AG04450 (cell line): ENCODE measurements around the gene TCFL5. TPM values are rescaled to one million over a fixed set of nuclear protein-coding genes. Genes with fewer than 3 reads are reported as not detected.

Source experiments
- CTCF ChIA-PET: fragments of 300-600, 350-600 bp; formaldehyde crosslinking; extraction: SDS; loops from one replicate; lab custom pipeline; 2022; ENCODE audit warnings: antibody characterized with exemption, inconsistent platforms; lab: Charles Lee
- POLR2A ChIA-PET: fragments of 350-600 bp; formaldehyde crosslinking; extraction: SDS; loops from one replicate; lab custom pipeline; 2021; ENCODE audit warnings: antibody characterized with exemption, inconsistent platforms; lab: Yijun Ruan, JAX
- DNase-seq: peaks from one replicate; pipeline ENCODE4 v3.0.0-alpha.2; 2011; ENCODE audit warnings: low read depth, low spot score
- H3K27ac ChIP-seq: one replicate; pipeline ENCODE4 v1.5.1; 2012; ENCODE audit warnings: low read depth, low read length, control low read depth
- H3K27me3 ChIP-seq: one replicate; pipeline ENCODE4 v1.6.0; 2012; ENCODE audit warnings: low read length; ENCODE audit not compliant: control insufficient read depth, insufficient read depth
- H3K4me3 ChIP-seq: 2 replicates; pipeline ENCODE4 v1.5.1; 2011; ENCODE audit warnings: mild to moderate bottlenecking, low read depth, low read length, control low read depth
- H3K9me3 ChIP-seq: 2 replicates; pipeline ENCODE4 v1.5.1; 2012; ENCODE audit warnings: low read length; ENCODE audit not compliant: control insufficient read depth, insufficient read depth
- polyA plus RNA-seq: library from polyadenylated mRNA; depleted of rRNA; stranded (reverse); fragments of >200 nt; gene quantifications from 2 replicates; pipeline ENCODE4 v1.2.3, GENCODE V29; 2011
- TF ChIP-seq, protein P1 (sequence below): IDR thresholded peaks from 2 replicates; pipeline ENCODE4 v1.5.1; 2011; ENCODE audit warnings: low read depth, low read length, control low read depth, inconsistent platforms

TCFL5 gene
- polyA plus RNA-seq, 1 experiment: 9.9 TPM

DNA sequence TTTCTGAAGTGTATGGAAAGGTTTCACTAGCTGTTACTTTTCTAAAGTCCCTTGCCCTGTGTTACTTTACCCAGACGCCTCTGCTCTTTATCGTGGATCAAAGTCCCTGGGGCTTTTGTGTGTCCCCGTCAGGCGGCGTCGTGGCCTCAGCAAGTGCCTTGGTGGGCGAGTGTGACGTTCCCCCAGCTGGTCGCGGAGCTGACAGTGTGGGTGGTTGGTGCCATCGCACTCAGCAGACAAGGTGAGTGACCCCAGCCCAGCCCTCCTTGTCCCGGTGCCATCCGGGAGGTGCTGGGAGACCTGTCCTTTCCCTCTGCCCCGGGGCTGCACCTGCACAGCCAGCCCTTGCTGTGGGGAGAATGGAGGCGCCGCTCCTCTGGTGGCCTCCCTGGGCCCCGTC, 27.3 kb upstream of the TCFL5 start:
- CTCF ChIA-PET: interaction anchor here (7.1 kb wide), 1 partner anchor 11 kb away, joined by 40 read pairs; no protein-coding TSS in a partner anchor
- no peak overlapping the region for H3K4me3 ChIP-seq
- H3K27me3 ChIP-seq: no peaks in the 10 kb centered on the region
- TF ChIP-seq, protein P1, sequence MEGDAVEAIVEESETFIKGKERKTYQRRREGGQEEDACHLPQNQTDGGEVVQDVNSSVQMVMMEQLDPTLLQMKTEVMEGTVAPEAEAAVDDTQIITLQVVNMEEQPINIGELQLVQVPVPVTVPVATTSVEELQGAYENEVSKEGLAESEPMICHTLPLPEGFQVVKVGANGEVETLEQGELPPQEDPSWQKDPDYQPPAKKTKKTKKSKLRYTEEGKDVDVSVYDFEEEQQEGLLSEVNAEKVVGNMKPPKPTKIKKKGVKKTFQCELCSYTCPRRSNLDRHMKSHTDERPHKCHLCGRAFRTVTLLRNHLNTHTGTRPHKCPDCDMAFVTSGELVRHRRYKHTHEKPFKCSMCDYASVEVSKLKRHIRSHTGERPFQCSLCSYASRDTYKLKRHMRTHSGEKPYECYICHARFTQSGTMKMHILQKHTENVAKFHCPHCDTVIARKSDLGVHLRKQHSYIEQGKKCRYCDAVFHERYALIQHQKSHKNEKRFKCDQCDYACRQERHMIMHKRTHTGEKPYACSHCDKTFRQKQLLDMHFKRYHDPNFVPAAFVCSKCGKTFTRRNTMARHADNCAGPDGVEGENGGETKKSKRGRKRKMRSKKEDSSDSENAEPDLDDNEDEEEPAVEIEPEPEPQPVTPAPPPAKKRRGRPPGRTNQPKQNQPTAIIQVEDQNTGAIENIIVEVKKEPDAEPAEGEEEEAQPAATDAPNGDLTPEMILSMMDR: no peak
- H3K9me3 ChIP-seq: no peaks in the 10 kb centered on the region; the same call in 1 of the 2 replicates
- H3K27ac ChIP-seq: no peak overlapping the region
- POLR2A ChIA-PET: no interaction called here
- no peak for DNase-seq

GRCh38 chr20:62888406-62888805, 26.8 kb upstream of the TCFL5 start:
- no peak for DNase-seq
- Histone ChIP-seq H3K9me3 (no peaks in the 10 kb centered on the region; the same call in 1 of the 2 replicates), H3K27me3 (no peaks in the 10 kb centered on the region), H3K27ac (peak overlapping the region; percentile 78), H3K4me3 (no peak overlapping the region)
- CTCF ChIA-PET: interaction anchor here (7.1 kb wide), 1 partner anchor 11 kb away, joined by 40 read pairs; no protein-coding TSS in a partner anchor
- POLR2A ChIA-PET: interaction anchor here (1.1 to 1.4 kb wide), 2 partner anchors 9 to 12 kb away, joined by 3 to 6 read pairs; no protein-coding TSS in a partner anchor
- TF ChIP-seq, protein P1: no peak

DNA sequence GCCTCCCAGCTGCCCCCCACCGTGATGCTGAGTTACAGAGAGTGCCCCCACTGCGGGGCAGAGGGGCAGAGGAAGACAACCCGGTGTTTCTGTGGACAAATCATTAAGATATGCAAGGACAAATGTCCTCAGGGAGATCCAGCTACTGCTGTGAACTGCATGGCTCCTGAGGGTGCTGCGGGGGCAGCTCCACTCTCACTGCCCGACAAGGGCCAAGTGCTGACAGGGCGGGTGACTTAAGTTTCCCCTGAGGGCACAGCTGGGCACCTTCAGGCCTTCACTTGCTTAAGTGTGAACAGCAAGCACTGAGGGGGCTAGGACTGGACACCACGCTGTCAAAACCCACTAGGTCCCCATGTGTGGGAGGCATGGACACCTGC, 26.2 kb upstream of the TCFL5 start:
- Histone ChIP-seq H3K9me3 (no peaks in the 10 kb centered on the region; the same call in 1 of the 2 replicates), H3K4me3 (no peak overlapping the region), H3K27ac (peak overlapping the region; percentile 78), H3K27me3 (no peaks in the 10 kb centered on the region)
- TF ChIP-seq, protein P1: no peak
- DNase-seq: no peak
- CTCF ChIA-PET: interaction anchor here (0.7 to 7.1 kb wide), 4 partner anchors 12 to 72 kb away, joined by 3 to 40 read pairs (median 6); no protein-coding TSS in a partner anchor
- POLR2A ChIA-PET: interaction anchor here (1.0 to 1.4 kb wide), 4 partner anchors 10 to 50 kb away, joined by 3 to 6 read pairs (median 5); partner anchors contain the start of gene GID8

DNA sequence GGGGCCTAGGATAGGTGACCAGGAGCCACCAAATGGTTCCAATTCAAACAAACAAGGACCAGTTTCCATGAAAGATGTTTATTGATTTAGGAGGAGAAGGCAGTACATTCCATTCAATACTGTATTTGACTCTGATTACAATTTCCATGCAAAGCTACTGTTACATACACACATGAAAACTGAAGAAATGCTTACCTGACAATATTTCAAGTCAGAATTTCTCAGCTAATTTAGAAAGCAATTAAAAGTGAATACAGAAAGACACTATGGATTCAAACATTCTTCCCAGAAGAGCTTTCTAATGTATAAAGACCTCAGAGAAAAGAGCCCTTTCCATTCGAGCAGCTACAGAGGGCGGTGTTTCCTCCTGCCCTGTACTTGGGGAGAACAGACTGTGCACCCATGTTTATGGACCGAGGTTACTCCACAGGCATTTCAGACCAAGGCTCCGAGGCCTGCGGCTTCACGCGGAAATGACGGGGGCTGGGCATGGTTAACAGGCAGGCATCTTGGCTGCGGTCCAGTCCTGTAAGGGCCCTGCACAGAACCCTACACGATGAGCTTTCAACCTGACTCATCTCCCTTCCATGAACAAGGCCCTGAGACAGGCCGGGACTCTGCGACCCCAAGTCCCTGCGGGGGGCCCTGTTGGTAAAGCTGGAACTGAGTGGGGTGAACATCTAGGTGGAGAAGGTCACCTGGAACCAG, 25.7 kb upstream of the TCFL5 start:
- H3K27me3 ChIP-seq: no peaks in the 10 kb centered on the region
- H3K27ac ChIP-seq: peak overlapping the region; percentile 78
- TF ChIP-seq, protein P1: peak; percentile 27; the same call in 1 of the 2 replicates
- POLR2A ChIA-PET: interaction anchor here (1.0 to 1.4 kb wide), 4 partner anchors 10 to 50 kb away, joined by 3 to 6 read pairs (median 5); partner anchors contain the start of gene GID8
- H3K4me3 ChIP-seq: no peak overlapping the region
- H3K9me3 ChIP-seq: no peaks in the 10 kb centered on the region; the same call in 1 of the 2 replicates
- peak; percentile 82 for DNase-seq
- CTCF ChIA-PET: interaction anchor here (0.7 to 7.1 kb wide), 7 partner anchors 9 to 79 kb away, joined by 3 to 40 read pairs (median 4); no protein-coding TSS in a partner anchor

GRCh38 chr20:62886709-62887058, 25.1 kb upstream of the TCFL5 start:
- DNase-seq: no peak
- POLR2A ChIA-PET: interaction anchor here (1.2 kb wide), 1 partner anchor 11 kb away, joined by 5 read pairs; no protein-coding TSS in a partner anchor

More at GRCh38 chr20:62886709-62887058, 25.1 kb upstream of the TCFL5 start:
- no peak overlapping the region for H3K4me3 ChIP-seq
- CTCF ChIA-PET: interaction anchor here (0.7 to 7.1 kb wide), 6 partner anchors 9 to 78 kb away, joined by 3 to 40 read pairs (median 5); no protein-coding TSS in a partner anchor
- H3K27ac ChIP-seq: no peak overlapping the region
- H3K9me3 ChIP-seq: no peaks in the 10 kb centered on the region; the same call in 1 of the 2 replicates
- TF ChIP-seq, protein P1: no peak
- H3K27me3 ChIP-seq: no peaks in the 10 kb centered on the region
